ENCODE measurements around the gene OSBPL2. TPM values are rescaled to one million over a fixed set of nuclear protein-coding genes. Genes with fewer than 3 reads are reported as not detected.

OSBPL2 gene
- total and polyA plus RNA-seq, 9 of the 15 experiments (the other 6 are each of a cell fraction or from before 2014, with no cell fraction given) = 2.5 to 25.6 (median 14.1) TPM

- H3K9ac ChIP-seq (ENCODE audit: insufficient read depth in 1 of 2, low read depth in 2 of 2, low read length in 2 of 2) = peak overlapping the region in 1 of 2 experiments; percentile 66; a peak in 1 of 4 replicates
- peaks cover 21% of the 10 kb centered on the region for H4K20me1 ChIP-seq (replicated peaks; ENCODE audit: control insufficient read depth, insufficient read depth, low read length)
- peaks cover 36% of the 10 kb centered on the region; the same call in 2 of the 3 replicates for H3K36me3 ChIP-seq (ENCODE audit: control insufficient read depth, insufficient read depth, low read length)
- peaks cover 0 to 15% of the 10 kb centered on the region in 2 experiments; a peak in 2 of 5 replicates for H3K4me1 ChIP-seq (replicated peaks in 1 of 2; ENCODE audit: control insufficient read depth in 2 of 2, insufficient read depth in 2 of 2, low read length in 2 of 2)
- no peak overlapping the region for H3K4me3 ChIP-seq
- BruUV-seq (replicated peaks) = no TSS peak
- DNase-seq (ENCODE audit: extremely low read depth in 1 of 4, low spot score in 3 of 4) (no peak), ATAC-seq (no peak), FAIRE-seq (peak; percentile 40)
- TF ChIP-seq GATAD2B (IDR thresholded peaks at IDR 0.05; ENCODE audit: borderline replicate concordance) = no peak
- no peak for TF ChIP-seq ZNF668 (CRISPR knock-in tag; IDR thresholded peaks at IDR 0.05)
- no peak for TF ChIP-seq PRMT5 (CRISPR knock-in tag; IDR thresholded peaks at IDR 0.05)
- TF ChIP-seq HLTF (IDR thresholded peaks at IDR 0.05) = no peak
- no peak for TF ChIP-seq MYC (IDR thresholded peaks at IDR 0.05; ENCODE audit: low read depth, low read length)
- no peak for TF ChIP-seq MYC (CRISPR knock-in tag; IDR thresholded peaks at IDR 0.05; ENCODE audit: borderline replicate concordance, low read depth)
- 0 out of 3 replicates have a peak, but pooled peaks cover 6% of the 10 kb centered on the region for H3K79me2 ChIP-seq (ENCODE audit: control insufficient read depth, insufficient read depth, low read length)
- intact Hi-C loops (cut with micrococcal nuclease) (no loop called here), in situ Hi-C loops (cut with MboI) (no loop called here)
- H3K4me2 ChIP-seq (ENCODE audit: insufficient read depth, low read length) = no peak overlapping the region
- H2AFZ ChIP-seq (ENCODE audit: low read depth, low read length) = no peak overlapping the region
- H3K27me3 ChIP-seq (ENCODE audit: control insufficient read depth in 2 of 2, insufficient read depth in 2 of 2, low read length in 2 of 2) = no peaks in the 10 kb centered on the region
- ChIA-PET POLR2A (interaction anchor here (0.6 to 1.3 kb wide), 2 partner anchors 15 to 22 kb away, joined by 3 read pairs; no protein-coding TSS in a partner anchor), CTCF (ENCODE audit: low intra/inter-chr PET ratio) (no interaction called here)
- 65% methylated on average over 18 of the region's 20 CpGs for WGBS (ENCODE audit: insufficient coverage, low coverage, missing lambda C conversion rate)
- H3K9me3 ChIP-seq (replicated peaks; ENCODE audit: control insufficient read depth, insufficient read depth, low read depth, low read length) = no peaks in the 10 kb centered on the region
- no peaks in the 10 kb centered on the region for H3K9me1 ChIP-seq (ENCODE audit: control insufficient read depth, insufficient read depth, low read length)
- H3K27ac ChIP-seq (ENCODE audit: extremely low read depth, low read depth, low read length) = no peak overlapping the region
Observed at GRCh38 chr20:62258499-62259293, 20.4 kb downstream of the OSBPL2 start.

Data from K562 (cell line).